SU-DHL-6 (cell line): ENCODE results near the gene EMC6.

ENCODE experiments used
- H2AFZ ChIP-seq: fragments of 200-600 bp; sonication (generic); 2 replicates; pipeline ENCODE4 v1.6.1; 2014; ENCODE audit warnings: low read depth, mild to moderate bottlenecking, moderate library complexity, mixed read lengths, antibody characterized with exemption, low read length; ENCODE audit not compliant: severe bottlenecking
- H3F3A ChIP-seq: fragments of 200-600 bp; shearing (Covaris generic); 2 replicates; pipeline ENCODE4 v1.6.0; 2016; ENCODE audit warnings: antibody characterized with exemption, mild to moderate bottlenecking; ENCODE audit not compliant: insufficient read depth
- H3K27ac ChIP-seq: fragments of 200-600 bp; sonication (generic); 2 replicates; pipeline ENCODE4 v1.5.1; 2016; ENCODE audit warnings: low read depth, mild to moderate bottlenecking, low read length, moderate library complexity, mixed read lengths
- H3K27me3 ChIP-seq: fragments of 200-600 bp; sonication (generic), shearing (Covaris generic); 2 replicates; pipeline ENCODE4 v1.6.0; 2014; ENCODE audit warnings: mild to moderate bottlenecking, low read length
- H3K36me3 ChIP-seq: fragments of 200-600 bp; sonication (generic); 2 replicates; pipeline ENCODE4 v1.6.1; 2014; ENCODE audit warnings: mild to moderate bottlenecking, low read length, mixed read lengths
- H3K4me2 ChIP-seq: fragments of 300-600, 200-600 bp; shearing (Covaris generic), sonication (generic); 2 replicates; pipeline ENCODE4 v1.6.0; 2014; ENCODE audit warnings: low read length, low read depth, mild to moderate bottlenecking; ENCODE audit not compliant: poor library complexity, severe bottlenecking
- H3K4me3 ChIP-seq: fragments of 200-600 bp; sonication (generic); 2 replicates; pipeline ENCODE4 v1.5.1; 2014; ENCODE audit warnings: antibody characterized with exemption, low read length, mild to moderate bottlenecking, mixed read lengths; ENCODE audit not compliant: insufficient read depth, poor library complexity, severe bottlenecking
- H3K79me2 ChIP-seq: fragments of 200-600 bp; sonication (generic); 2 replicates; pipeline ENCODE4 v1.6.1; 2014; ENCODE audit warnings: mild to moderate bottlenecking, low read length, moderate library complexity; ENCODE audit not compliant: insufficient read depth
- H3K9ac ChIP-seq: fragments of 200-600 bp; sonication (generic); 2 replicates; pipeline ENCODE4 v1.7.0; 2014; ENCODE audit warnings: mild to moderate bottlenecking, low read length
- H3K9me2 ChIP-seq: fragments of 200-600 bp; sonication (generic); replicated peaks from 2 replicates; pipeline ENCODE4 v1.6.1; 2014; ENCODE audit warnings: low read length; ENCODE audit not compliant: insufficient read depth
- H3K9me3 ChIP-seq: fragments of 200-600 bp; sonication (generic); 2 replicates; pipeline ENCODE4 v1.6.1; 2014; ENCODE audit warnings: low read length, mixed read lengths; ENCODE audit not compliant: insufficient read depth
- H4K20me1 ChIP-seq: fragments of 200-600 bp; sonication (generic); 2 replicates; pipeline ENCODE4 v1.6.1; 2014; ENCODE audit warnings: low read depth, mild to moderate bottlenecking, antibody characterized with exemption, low read length, moderate library complexity, mixed read lengths
- EZH2phosphoT487 ChIP-seq: fragments of 200-600 bp; sonication (generic), shearing (Covaris generic); conservative IDR thresholded peaks from 2 replicates; pipeline ENCODE4 v1.6.1; 2018; ENCODE audit warnings: mild to moderate bottlenecking, antibody characterized with exemption, low read length, moderate library complexity, mixed read lengths
- TF ChIP-seq, protein P1 (sequence below): fragments of 200-600 bp; sonication (generic); IDR thresholded peaks from one replicate; pipeline ENCODE4 v1.5.1; 2017; ENCODE audit warnings: antibody characterized with exemption, mild to moderate bottlenecking, low read length, moderate library complexity; ENCODE audit not compliant: insufficient read depth, poor library complexity, severe bottlenecking

The EMC6 gene

DNA sequence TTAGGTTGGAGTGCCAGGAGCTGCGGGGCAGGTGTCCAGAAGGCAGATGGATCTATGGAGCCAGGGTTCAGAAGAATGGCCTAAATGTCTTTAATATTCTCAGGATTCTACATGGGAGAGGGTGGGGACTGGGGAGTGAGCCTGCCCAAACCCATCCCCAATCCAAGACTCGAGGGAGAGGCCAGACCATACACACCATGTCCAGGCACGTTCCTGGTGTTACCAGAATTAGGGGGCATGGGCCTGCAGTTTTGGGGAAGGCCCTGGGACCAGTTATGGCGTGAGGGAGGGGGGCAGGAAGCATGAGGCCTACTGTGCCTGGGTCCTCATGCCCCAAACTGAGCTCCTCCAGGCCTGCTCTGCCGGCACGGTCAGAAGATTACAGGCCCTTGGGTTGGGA is 2.1 kb upstream of the EMC6 start:
- no peaks in the 10 kb centered on the region for H4K20me1 ChIP-seq
- H3K9me3 ChIP-seq = no peaks in the 10 kb centered on the region
- TF ChIP-seq, protein P1, sequence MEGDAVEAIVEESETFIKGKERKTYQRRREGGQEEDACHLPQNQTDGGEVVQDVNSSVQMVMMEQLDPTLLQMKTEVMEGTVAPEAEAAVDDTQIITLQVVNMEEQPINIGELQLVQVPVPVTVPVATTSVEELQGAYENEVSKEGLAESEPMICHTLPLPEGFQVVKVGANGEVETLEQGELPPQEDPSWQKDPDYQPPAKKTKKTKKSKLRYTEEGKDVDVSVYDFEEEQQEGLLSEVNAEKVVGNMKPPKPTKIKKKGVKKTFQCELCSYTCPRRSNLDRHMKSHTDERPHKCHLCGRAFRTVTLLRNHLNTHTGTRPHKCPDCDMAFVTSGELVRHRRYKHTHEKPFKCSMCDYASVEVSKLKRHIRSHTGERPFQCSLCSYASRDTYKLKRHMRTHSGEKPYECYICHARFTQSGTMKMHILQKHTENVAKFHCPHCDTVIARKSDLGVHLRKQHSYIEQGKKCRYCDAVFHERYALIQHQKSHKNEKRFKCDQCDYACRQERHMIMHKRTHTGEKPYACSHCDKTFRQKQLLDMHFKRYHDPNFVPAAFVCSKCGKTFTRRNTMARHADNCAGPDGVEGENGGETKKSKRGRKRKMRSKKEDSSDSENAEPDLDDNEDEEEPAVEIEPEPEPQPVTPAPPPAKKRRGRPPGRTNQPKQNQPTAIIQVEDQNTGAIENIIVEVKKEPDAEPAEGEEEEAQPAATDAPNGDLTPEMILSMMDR = no peak
- no peak for TF ChIP-seq EZH2phosphoT487
- H3F3A ChIP-seq = 0 out of 2 replicates have a peak, but pooled peaks cover 2% of the 10 kb centered on the region
- H3K36me3 ChIP-seq = no peaks in the 10 kb centered on the region
- H3K27ac ChIP-seq = no peak overlapping the region
- no peak overlapping the region for H3K9ac ChIP-seq
- peaks cover 21% of the 10 kb centered on the region for H3K79me2 ChIP-seq
- H3K4me2 ChIP-seq = no peak overlapping the region
- H3K9me2 ChIP-seq = no peaks in the 10 kb centered on the region
- no peak overlapping the region for H3K4me3 ChIP-seq
- H2AFZ ChIP-seq = no peak overlapping the region
- H3K27me3 ChIP-seq = no peaks in the 10 kb centered on the region

DNA sequence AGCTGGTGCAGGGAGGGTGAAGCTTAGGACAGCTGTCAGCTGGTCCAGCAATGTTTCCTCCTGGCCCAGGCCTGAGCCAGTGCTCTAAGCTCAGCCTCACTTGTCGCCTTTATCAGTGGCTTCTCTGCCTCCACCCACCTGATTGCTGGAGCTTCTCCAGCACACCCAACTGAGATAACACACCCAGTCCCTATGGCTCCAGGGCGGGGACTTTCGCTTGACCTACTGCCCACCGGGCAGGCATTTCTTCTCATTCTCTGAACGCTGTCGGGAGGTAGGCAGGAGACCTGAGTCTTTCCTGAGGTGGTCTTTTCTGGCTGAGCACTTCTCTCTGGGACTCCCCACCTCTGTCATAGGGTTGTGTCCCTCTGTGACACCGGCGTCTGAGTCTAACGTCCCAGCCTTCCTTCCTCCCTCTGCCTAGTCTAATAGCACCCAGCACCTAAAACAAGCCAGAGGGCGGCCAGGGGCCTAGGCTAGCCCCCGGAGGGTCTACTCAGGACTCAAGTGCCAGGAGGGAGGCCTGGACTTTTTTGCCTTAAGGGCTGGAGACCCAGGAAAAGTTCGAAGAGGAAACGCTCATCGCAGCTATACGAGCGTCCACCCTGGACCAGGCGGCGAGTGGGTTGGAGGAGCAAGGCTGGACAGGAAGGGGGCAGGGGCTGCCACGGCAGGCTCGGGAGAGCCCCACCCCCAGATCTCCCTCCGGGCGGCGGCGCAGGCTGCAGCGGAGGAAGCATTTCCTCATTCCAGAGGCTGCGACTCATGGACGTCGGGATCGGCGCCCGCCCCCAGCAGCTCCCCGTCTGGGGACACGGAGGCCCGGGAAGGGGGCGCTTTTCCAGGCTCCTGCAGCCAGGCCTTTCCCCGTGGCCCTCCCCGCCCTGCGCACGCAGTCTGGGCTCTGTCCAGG is 990 bp upstream of the EMC6 start:
- Histone ChIP-seq H3F3A (0 out of 2 replicates have a peak, but pooled peaks cover 7% of the 10 kb centered on the region), H3K4me3 (peak overlapping the region; percentile 71), H3K79me2 (peaks cover 21% of the 10 kb centered on the region), H3K27me3 (no peaks in the 10 kb centered on the region), H3K9ac (peak overlapping the region; percentile 83), H3K9me2 (no peaks in the 10 kb centered on the region), H3K27ac (no peak overlapping the region), H2AFZ (peak overlapping the region; percentile 81), H3K4me2 (peak overlapping the region; percentile 66), H4K20me1 (no peaks in the 10 kb centered on the region), H3K36me3 (no peaks in the 10 kb centered on the region), H3K9me3 (no peaks in the 10 kb centered on the region)
- TF ChIP-seq EZH2phosphoT487 = no peak
- TF ChIP-seq, protein P1 = no peak

DNA sequence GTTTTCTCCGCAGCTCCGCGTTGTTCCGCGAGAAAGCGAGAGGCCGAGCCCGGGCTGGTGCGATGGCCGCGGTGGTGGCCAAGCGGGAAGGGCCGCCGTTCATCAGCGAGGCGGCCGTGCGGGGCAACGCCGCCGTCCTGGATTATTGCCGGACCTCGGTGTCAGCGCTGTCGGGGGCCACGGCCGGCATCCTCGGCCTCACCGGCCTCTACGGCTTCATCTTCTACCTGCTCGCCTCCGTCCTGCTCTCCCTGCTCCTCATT is 404 bp downstream of the EMC6 start:
- Histone ChIP-seq H3K27ac (peak overlapping the region; percentile 30), H3K27me3 (no peaks in the 10 kb centered on the region), H3K9me3 (no peaks in the 10 kb centered on the region), H3K36me3 (no peaks in the 10 kb centered on the region), H3F3A (0 out of 2 replicates have a peak, but pooled peaks cover 7% of the 10 kb centered on the region), H3K9ac (peak overlapping the region; percentile 83), H3K4me2 (peak overlapping the region; percentile 79), H2AFZ (peak overlapping the region; percentile 21), H4K20me1 (no peaks in the 10 kb centered on the region), H3K4me3 (peak overlapping the region; percentile 75), H3K9me2 (no peaks in the 10 kb centered on the region), H3K79me2 (peaks cover 21% of the 10 kb centered on the region)
- TF ChIP-seq, protein P1 = no peak
- TF ChIP-seq EZH2phosphoT487 = no peak
